Body of pancreas (tissue), 4 donors: ENCODE measurements around the gene CLN5.

ENCODE experiments used
- CTCF ChIP-seq, 7 experiments: fragments of 450-650 bp in 4 of 7; fragments of 200-600 bp in 3 of 7; sonication (generic) in 3 of 7; IDR thresholded peaks; one replicate each; pipeline ENCODE4 v1.5.1; 2016 to 2019; ENCODE audit warnings: antibody characterized with exemption in 7 of 7
- POLR2A ChIP-seq, 3 donors: fragments of 450-650 bp; IDR thresholded peaks; one replicate each; pipeline ENCODE4 v1.6.1; 2016; ENCODE audit warnings: antibody characterized with exemption in 3 of 3, mild to moderate bottlenecking in 2 of 3

- TF ChIP-seq CTCF (IDR thresholded peaks at IDR 0.05): no peak
- no peak for TF ChIP-seq POLR2A (IDR thresholded peaks at IDR 0.05)
Observed at GRCh38 chr13:77022341-77022740, 30.5 kb downstream of the CLN5 start.
